Naive B cell (primary cell): ENCODE measurements around the gene HSFX1. TPM values are rescaled to one million over a fixed set of nuclear protein-coding genes. Genes with fewer than 3 reads are reported as not detected.
"Not testable (repeated sequence)": the region's sequence is repeated elsewhere in the genome, so short reads cannot be mapped to it uniquely, and the experiment has no call there.

ENCODE experiments used
- ATAC-seq, 2 donors: fragments of 150-1000 bp; cut with Tn5 transposase; 2 replicates each; pipeline ENCODE4 v1.10.0; 2021; ENCODE audit warnings: low read depth in 2 of 2, mild to moderate bottlenecking in 2 of 2, moderate library complexity in 2 of 2
- DNase-seq: peaks from one replicate; pipeline ENCODE4 v3.0.0; 2022
- H3K27ac Mint-ChIP-seq, 6 donors: one replicate each; pipeline ENCODE4 v1.8.0; 2020 to 2022; ENCODE audit warnings: mild to moderate bottlenecking in 6 of 6, mixed read lengths in 6 of 6, moderate library complexity in 5 of 6, inconsistent platforms in 2 of 6
- H3K27me3 Mint-ChIP-seq, 3 donors: one replicate each; pipeline ENCODE4 v1.8.0; 2021 to 2022; ENCODE audit warnings: mixed read lengths in 3 of 3, mild to moderate bottlenecking in 1 of 3
- H3K36me3 Mint-ChIP-seq, 2 donors: one replicate each; pipeline ENCODE4 v1.8.0; 2020 to 2022; ENCODE audit warnings: mixed read lengths in 2 of 2, inconsistent platforms in 1 of 2, mild to moderate bottlenecking in 1 of 2
- H3K4me1 Mint-ChIP-seq, 3 donors: one replicate each; pipeline ENCODE4 v1.8.0; 2020 to 2022; ENCODE audit warnings: mixed read lengths in 3 of 3, inconsistent platforms in 1 of 3, mild to moderate bottlenecking in 1 of 3, moderate library complexity in 1 of 3
- H3K4me3 Mint-ChIP-seq, 8 donors: one replicate each; pipeline ENCODE4 v1.8.0; 2020 to 2022; ENCODE audit warnings: mild to moderate bottlenecking in 8 of 8, mixed read lengths in 8 of 8, moderate library complexity in 8 of 8, inconsistent platforms in 2 of 8
- H3K9me3 Mint-ChIP-seq, 7 donors: one replicate each; pipeline ENCODE4 v1.8.0; 2020 to 2022; ENCODE audit warnings: mixed read lengths in 7 of 7, mild to moderate bottlenecking in 5 of 7, inconsistent platforms in 2 of 7, moderate library complexity in 1 of 7
- polyA plus RNA-seq, 6 donors: library from polyadenylated mRNA; unstranded; fragments of 300-500 nt; fragmentation: Illumina TruSeq; gene quantifications; one replicate each; pipeline ENCODE4 v1.2.3, GENCODE V29; 2021; ENCODE audit warnings: low read depth in 6 of 6

The HSFX1 gene, protein sequence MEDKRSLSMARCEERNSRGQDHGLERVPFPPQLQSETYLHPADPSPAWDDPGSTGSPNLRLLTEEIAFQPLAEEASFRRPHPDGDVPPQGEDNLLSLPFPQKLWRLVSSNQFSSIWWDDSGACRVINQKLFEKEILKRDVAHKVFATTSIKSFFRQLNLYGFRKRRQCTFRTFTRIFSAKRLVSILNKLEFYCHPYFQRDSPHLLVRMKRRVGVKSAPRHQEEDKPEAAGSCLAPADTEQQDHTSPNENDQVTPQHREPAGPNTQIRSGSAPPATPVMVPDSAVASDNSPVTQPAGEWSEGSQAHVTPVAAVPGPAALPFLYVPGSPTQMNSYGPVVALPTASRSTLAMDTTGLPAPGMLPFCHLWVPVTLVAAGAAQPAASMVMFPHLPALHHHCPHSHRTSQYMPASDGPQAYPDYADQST
- under 1 TPM in 2 of 6 donors, not detected in 4; 0.24 to 0.32 TPM for polyA plus RNA-seq

DNA sequence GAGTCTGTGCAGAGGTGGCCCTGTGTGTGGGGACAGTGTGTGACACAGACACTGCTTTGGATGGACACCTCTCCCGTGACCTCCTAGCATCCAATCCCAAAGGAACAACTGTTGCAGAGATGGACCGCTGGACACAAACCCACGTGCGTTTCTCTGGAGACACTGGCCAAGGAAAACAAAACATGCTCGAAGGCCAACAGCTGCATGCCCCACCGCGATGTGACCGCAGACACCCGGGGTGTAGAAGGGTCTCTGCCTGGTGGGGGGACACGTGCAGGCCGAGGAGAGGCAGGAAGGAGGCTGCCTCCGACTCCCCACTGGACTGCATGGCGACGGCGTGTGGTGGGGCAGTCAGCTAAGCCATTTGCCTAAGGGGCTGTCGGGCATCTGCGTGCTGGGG lies at the start of gene HSFX1:
Gene HSFX1 (plus strand): TSS at position 301 of the 400 bp plus-strand sequence. CDS start 614 bp downstream, outside the sequence.
- DNase-seq, H3K9me3 Mint-ChIP-seq, ATAC-seq, H3K36me3 Mint-ChIP-seq, H3K4me3 Mint-ChIP-seq, H3K4me1 Mint-ChIP-seq, H3K27me3 Mint-ChIP-seq, H3K27ac Mint-ChIP-seq: not testable (repeated sequence)

DNA sequence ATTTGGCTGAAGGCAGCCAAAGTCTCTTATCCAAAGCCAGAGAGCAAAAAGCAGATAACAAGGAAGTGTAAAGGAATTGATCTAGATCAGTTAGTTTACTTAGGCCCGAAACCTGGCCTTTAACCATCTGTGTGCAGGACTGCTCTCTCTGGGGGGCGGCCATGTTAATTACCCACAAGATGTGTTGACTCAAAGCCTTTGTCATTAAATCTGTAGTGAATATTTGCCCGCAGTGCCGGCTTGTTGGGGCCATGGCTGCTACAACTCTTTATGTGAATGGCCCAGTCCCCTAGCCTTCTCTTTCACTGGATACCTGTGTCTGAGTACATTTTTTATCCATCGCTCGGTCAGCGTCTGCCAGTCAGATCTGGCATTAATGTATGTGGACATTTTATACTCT lies 46.6 kb upstream of the HSFX1 start:
- not testable (repeated sequence) for H3K4me3 Mint-ChIP-seq, H3K27me3 Mint-ChIP-seq, DNase-seq, ATAC-seq, H3K36me3 Mint-ChIP-seq, H3K4me1 Mint-ChIP-seq, H3K9me3 Mint-ChIP-seq, H3K27ac Mint-ChIP-seq

DNA sequence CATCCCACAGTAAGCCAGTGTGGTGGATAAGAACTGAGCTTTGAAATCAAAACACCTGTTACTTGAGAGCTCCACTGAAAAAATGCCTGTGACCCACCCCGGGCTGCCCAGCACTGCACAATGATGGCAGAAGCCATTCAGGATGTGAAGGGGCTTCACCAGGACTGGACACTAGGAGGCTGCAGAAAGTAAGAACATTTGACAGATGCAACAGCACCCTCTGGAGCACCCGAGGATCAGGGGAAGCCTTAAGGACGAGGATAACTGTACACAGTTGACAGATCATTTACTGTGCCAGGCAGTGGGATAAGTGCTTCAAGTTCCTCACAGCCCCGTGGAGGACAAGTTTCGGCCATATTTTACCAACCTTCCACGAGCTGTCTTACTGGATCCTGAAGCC lies 31.6 kb upstream of the HSFX1 start:
- H3K36me3 Mint-ChIP-seq, DNase-seq, H3K27ac Mint-ChIP-seq, ATAC-seq, H3K4me1 Mint-ChIP-seq, H3K4me3 Mint-ChIP-seq, H3K27me3 Mint-ChIP-seq, H3K9me3 Mint-ChIP-seq: not testable (repeated sequence)

DNA sequence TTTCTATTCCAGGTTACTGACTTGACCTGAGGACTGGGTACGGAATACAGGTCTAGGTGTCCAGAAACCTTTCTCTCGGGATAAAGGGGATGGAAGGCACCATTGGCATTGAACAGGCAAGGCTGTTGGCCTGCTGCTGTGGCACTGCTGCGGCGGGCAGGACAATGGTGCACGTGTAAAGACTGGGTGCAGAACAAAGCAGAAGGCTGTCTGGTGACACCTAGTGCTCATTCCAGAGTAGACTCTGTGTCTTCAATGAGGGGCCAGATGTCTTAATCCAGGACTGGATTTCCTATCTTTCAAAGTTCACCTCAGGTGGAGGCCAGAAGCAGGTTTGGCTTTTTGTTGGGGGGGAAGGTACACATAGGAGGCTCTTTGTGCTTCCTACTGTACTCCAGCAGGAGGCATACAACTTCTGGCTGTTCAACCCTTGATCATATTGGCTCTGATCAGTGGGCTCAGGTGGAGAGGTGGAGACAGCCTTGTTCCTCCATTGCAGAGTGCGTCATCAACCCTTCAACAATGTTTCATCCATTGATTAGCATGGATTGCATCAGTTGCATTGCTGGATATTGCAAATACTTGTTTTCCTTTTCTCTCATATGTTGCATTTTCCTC lies 27.4 kb upstream of the HSFX1 start:
- H3K27ac Mint-ChIP-seq, H3K27me3 Mint-ChIP-seq, H3K4me1 Mint-ChIP-seq, H3K9me3 Mint-ChIP-seq, H3K4me3 Mint-ChIP-seq, ATAC-seq, H3K36me3 Mint-ChIP-seq, DNase-seq: not testable (repeated sequence)

DNA sequence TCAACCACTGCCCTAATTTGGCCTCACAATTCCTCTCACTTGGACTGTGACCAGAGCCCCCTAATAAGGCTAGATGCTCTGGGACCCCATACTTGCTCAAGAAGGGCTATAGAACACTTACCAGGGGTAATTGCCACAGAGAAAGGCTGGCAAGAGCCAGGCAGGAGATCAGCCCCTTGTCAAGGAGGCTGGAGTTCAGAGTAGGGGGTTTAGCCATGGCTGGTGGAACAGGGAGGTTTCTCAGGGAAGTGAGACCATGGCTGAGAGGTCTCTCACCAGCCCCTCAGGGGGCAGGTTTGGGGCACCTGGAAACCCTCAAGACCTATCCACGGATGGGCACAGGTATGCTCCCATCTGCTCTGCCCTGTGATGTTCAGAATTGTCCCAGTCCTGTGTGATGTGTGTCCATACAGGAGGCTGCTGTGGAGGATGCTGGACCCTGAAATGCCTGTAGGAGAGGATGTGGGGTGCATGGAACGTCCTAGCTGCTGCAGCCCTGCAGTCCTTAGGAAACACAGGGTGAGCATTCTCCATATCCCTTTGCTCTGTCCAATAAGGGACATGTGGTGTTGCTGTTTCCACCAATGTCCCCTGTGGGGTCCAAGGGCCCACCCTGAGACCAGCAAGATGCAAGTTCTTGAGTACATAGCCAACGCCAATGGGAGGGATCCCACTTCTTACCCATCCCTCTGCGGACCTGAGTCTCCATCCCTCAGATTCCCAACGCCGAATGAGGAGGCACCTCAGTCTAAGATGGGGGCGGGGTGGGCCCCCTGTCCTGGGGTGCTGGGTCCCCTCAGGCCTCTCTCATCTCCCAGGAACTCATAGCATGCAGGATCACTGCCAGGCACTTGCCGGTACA lies 16.4 kb upstream of the HSFX1 start:
- Mint-ChIP-seq H3K4me1 (no peaks in the 10 kb centered on the region), H3K27ac (no peak overlapping the region), H3K9me3 (peaks cover 0 to 6% (median 0%) of the 10 kb centered on the region in 7 donors), H3K27me3 (peaks cover 0 to 10% (median 0%) of the 10 kb centered on the region in 3 donors), H3K36me3 (no peaks in the 10 kb centered on the region), H3K4me3 (no peak overlapping the region)
- no peak for DNase-seq
- ATAC-seq = no peak

DNA sequence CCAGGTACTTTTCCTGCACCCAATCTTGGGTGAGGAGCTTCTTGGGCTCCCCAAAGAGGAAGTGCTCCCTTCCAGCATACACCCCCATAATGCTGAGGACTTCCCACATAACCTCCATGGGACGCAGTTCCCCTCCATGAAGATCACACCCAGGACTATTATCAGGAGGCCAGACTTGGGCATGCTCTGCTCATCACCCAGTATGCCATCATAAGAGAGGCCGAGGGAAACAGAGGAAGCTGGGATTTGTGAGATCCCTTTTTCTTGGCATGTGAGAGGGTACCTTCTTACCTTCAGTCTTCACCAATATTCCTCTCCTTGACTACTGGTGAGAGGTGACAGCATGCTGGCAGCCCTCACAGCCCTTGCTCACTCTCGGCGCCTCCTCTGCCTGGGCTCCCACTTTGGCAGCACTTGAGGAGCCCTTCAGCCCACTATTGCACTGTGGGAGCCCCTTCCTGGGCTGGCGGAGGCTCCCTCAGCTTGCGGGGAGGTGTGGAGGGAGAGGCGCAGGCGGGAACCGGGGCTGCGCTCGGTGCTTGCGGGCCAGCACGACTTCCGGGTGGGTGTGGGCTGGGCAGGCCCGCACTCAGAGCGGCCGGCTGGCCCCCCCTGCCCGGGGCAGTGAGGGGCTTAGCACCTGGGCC lies 15.7 kb upstream of the HSFX1 start:
- Mint-ChIP-seq H3K4me1 (no peaks in the 10 kb centered on the region), H3K27ac (no peak overlapping the region), H3K4me3 (no peak overlapping the region), H3K9me3 (peaks cover 0 to 6% (median 0%) of the 10 kb centered on the region in 7 donors), H3K27me3 (peaks cover 0 to 10% (median 0%) of the 10 kb centered on the region in 3 donors), H3K36me3 (no peaks in the 10 kb centered on the region)
- DNase-seq = no peak
- no peak for ATAC-seq

DNA sequence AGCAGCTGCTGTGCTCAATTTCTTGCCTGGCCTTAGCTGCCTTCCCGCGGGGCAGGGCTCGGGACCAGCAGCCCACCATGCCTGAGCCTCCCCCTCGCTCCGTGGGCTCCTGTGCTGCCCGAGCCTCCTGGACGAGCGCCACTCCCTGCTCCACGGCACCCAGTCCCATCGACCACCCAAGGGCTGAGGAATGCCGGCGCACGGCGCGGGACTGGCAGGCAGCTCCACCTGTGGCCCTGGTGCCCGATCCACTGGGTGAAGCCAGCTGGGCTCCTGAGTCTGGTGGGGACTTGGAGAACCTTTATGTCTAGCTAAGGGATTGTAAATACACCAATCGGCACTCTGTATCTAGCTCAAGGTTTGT lies 15.2 kb upstream of the HSFX1 start:
- not testable (repeated sequence) for ATAC-seq, H3K27ac Mint-ChIP-seq, DNase-seq, H3K4me3 Mint-ChIP-seq, H3K36me3 Mint-ChIP-seq, H3K9me3 Mint-ChIP-seq, H3K4me1 Mint-ChIP-seq
- peaks cover 0 to 10% (median 0%) of the 10 kb centered on the region in 3 donors for H3K27me3 Mint-ChIP-seq

DNA sequence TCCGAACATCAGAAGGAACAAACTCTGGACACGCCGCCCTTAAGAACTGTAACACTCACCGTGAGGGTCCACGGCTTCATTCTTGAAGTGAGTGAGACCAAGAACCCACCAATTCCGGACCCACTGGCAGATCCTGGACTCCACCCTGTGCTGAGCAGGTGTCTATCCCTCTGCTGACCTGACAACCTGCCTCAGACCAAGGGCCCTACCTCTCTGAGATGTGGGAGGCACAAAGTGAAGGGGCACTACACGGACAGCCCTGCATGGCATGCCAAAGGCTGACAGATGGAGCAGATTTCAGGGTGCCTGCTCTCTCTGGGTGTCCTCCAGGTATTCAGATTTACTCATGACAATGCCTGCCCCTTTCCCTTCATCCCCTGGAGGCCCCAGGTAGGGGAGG lies 14.0 kb upstream of the HSFX1 start:
- DNase-seq (no peak), ATAC-seq (no peak)
- no peaks in the 10 kb centered on the region for H3K4me1 Mint-ChIP-seq
- peaks cover 0 to 10% (median 0%) of the 10 kb centered on the region in 3 donors for H3K27me3 Mint-ChIP-seq
- peak overlapping the region in 1 of 8 donors; percentile 33 for H3K4me3 Mint-ChIP-seq
- H3K36me3 Mint-ChIP-seq = no peaks in the 10 kb centered on the region
- no peak overlapping the region for H3K27ac Mint-ChIP-seq
- H3K9me3 Mint-ChIP-seq = peaks cover 0 to 6% (median 0%) of the 10 kb centered on the region in 7 donors

DNA sequence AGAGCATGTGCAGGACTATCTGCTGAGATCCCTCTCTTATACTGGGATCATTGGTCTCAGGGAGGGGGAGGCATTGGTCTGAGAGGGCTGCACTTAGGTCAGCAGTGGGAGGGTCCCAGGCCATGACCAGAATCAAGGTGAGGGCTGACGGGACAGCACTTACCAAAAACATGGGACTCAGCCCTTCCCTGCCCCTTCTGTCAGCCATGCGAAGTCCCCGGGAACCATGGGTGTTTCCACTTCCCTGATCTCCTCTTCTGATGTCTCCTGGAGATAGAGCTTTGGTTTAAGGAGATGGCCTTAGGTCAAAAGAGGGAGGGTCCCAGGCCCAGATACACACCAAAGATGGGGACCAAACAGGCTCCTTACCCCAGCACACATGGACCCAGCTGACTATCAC lies 12.9 kb upstream of the HSFX1 start:
- Mint-ChIP-seq H3K4me3 (no peak overlapping the region), H3K27me3 (peaks cover 0 to 10% (median 0%) of the 10 kb centered on the region in 3 donors), H3K9me3 (peaks cover 0 to 6% (median 0%) of the 10 kb centered on the region in 7 donors), H3K4me1 (no peaks in the 10 kb centered on the region), H3K27ac (no peak overlapping the region), H3K36me3 (no peaks in the 10 kb centered on the region)
- ATAC-seq = no peak
- DNase-seq = no peak

DNA sequence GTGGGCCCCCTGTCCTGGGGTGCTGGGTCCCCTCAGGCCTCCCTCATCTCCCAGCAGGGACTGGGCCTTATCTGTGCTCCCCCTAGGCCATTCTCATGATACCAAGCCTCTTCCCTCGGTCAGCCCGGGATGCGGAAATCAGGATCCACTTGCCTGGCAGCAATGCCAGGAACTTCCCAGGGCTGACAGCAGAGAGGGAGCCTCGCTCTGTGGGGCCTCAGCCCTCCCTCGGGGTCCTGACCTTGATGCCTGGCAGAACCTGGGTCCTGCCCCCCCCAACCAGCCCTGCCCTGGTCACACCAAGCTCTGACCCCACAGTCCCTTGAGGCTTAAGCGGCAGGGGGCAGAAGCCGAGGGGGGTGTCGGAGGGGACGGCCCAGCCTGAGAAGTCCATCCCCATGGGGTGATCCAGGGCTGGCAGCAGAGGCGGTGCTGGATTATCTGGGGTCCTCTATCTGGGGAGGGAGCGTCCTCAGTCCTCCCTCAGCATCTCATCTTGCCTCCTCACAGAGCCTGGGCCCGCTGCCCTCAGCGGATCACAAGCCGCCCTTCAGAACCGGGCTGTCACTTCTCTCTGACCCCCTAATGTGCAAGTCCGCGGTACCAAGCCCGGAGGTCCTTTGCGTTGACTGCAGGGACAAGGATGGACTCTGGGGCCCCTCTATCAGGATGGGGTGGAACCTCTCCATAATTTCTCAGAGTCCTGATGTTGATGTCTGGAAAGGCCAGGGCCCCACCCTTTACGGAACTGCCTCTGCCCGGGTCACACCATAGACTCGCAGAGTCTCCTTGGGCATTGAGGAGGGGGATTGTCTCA lies 11.8 kb upstream of the HSFX1 start:
- not testable (repeated sequence) for H3K9me3 Mint-ChIP-seq, H3K36me3 Mint-ChIP-seq

DNA sequence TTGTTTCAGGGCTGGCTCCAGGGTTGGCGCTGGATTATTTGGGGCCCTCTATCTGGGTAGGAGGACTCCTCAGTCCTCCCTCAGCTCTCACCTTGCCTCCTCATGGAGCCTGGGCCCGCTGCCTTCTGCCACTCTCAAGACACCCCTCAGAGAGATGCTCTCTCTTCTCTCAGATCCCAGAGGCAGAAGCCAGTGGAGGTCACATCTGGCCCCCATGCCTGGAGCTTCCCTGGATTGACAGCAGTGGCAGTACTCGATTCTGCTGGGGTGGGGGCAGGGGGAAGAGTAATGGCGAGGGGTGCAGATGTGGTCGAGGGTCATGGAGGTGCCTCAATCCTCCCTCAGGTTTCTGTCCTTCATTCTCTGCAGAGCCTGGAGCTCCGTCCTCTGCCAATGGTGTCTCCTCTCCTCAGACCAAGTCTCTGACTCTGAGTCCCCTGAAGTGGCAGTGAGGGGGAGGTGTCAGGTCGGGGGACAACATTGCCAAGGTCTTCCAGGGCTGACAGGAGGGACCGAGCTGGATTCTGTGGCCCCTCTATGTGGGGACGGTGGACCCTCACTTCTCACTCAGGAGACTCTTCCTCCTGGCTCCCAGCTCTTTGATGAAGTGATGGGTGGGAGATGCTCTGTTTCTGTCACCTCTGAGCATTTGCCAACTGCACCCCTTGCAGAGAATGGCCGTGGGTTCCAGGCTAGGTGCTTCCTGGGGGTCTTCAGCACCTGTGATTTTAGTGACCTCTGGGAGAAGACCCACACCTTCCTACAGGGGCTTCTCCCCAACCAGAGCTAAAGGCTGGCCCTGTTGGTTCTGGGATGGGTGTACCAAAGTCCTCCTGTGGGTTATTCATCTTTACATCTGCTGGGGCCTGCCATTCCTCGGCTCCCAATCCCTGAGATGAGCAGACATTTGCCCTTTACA lies 10.9 kb upstream of the HSFX1 start:
- H3K4me3 Mint-ChIP-seq = no peak overlapping the region
- H3K27me3 Mint-ChIP-seq = peaks cover 0 to 10% (median 0%) of the 10 kb centered on the region in 3 donors
- H3K36me3 Mint-ChIP-seq = no peaks in the 10 kb centered on the region
- DNase-seq = no peak
- H3K4me1 Mint-ChIP-seq = no peaks in the 10 kb centered on the region
- peaks cover 0 to 6% (median 0%) of the 10 kb centered on the region in 7 donors for H3K9me3 Mint-ChIP-seq
- no peak for ATAC-seq
- peak overlapping the region in 1 of 6 donors; percentile 44 for H3K27ac Mint-ChIP-seq

More for the DNA sequence above, 11.8 kb upstream of the HSFX1 start:
- H3K4me1 Mint-ChIP-seq, ATAC-seq, H3K27ac Mint-ChIP-seq, H3K4me3 Mint-ChIP-seq, DNase-seq: not testable (repeated sequence)
- peaks cover 0 to 10% (median 0%) of the 10 kb centered on the region in 3 donors for H3K27me3 Mint-ChIP-seq

DNA sequence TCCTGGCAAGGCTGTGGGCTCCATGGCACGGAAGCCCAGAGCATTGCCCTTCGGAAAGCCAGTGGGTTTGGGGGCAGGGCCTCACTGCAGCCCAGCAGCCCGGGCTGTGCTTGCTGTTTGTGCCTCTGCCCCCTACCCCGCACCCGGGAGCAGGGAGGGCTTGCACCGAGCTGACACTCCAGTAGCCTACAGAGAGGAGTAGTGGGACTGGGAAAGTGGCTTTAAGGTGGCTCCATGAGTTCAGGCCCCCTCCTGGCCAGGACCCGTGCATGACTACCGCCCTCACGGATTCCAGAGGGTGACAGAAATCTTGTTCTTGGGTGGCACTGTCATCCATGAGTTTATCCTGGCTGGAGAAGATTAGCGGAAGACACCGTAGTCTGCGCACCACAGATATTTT lies 3.5 kb upstream of the HSFX1 start:
- H3K9me3 Mint-ChIP-seq, H3K27me3 Mint-ChIP-seq, DNase-seq, H3K4me3 Mint-ChIP-seq, H3K27ac Mint-ChIP-seq, H3K36me3 Mint-ChIP-seq, H3K4me1 Mint-ChIP-seq, ATAC-seq: not testable (repeated sequence)
